Superior temporal gyrus (tissue), 1 donor: ENCODE measurements around the gene CD22.

Experiments
- DNase-seq: peaks from one replicate; pipeline ENCODE4 v3.0.0-alpha.2; 2016; ENCODE audit errors: extremely low spot score

The CD22 gene

GRCh38 chr19:35314031-35314430 lies 15.0 kb upstream of the CD22 start:
- DNase-seq = no peak

DNA sequence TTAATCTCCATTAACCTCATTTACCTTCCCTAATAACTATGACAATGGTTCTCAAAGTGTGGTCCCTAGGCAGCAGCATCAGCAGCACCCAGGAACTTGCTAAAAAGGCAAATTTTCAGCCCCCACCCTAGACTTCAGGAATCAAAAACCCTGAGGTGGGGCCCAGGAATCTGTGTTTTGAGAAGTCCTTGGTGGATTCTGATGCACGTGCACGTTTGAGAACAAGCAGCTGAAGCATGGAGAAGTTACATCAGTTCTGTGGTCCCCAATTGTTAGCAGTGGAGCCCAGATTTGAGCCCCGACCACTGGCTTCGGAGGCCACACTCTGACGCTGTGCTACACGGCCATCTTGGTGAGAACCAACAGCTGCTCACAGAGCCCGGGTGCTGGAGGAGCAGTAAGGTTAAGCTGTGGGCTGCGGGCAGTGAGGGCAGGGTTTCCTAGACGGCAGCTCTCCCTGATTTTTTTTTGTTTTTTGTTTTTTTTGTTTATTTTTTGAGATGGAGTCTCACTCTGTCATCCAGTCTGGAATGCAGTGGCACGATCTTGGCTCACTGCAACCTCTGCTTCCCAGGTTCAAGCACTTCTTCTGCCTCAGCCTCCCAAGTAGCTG lies 14.0 kb upstream of the CD22 start:
- DNase-seq = no peak

DNA sequence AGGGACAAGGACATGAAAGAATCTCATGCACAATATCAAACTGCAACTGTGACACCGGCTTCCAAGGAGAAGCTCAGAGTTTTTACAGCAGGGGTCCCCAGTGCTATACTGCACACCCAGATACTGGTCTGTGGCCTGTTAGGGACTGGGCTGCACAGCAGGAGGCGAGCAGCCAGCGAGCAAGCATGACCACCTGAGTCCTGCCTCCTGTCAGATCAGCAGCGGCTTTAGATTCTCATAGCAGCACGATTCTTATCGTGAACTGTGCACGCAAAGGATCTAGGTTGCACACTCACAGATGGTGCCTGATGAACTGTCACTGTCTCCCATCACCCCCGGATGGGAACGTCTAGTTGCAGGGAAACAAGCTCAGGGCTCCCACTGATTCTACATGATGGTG lies 13.1 kb upstream of the CD22 start:
- DNase-seq = no peak

DNA sequence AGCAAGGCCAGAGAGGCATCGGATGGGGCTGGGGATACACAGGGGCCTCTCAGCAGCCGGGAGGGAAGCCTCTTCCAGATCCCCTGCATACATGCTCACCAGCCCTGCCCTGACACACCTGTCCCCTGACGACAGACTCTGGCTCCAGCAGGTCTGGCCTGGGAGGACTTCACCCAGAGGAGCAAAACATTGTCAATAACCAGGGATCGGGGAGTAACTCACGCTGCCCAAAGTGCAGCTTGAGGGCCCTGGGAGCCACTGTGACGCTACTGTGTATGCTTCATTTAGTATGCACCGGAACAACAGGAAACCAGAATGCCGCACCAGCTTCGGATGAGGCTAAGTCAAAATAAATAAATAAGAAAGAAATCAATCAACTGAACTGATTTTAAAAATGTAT lies 12.4 kb upstream of the CD22 start:
- DNase-seq = no peak

DNA sequence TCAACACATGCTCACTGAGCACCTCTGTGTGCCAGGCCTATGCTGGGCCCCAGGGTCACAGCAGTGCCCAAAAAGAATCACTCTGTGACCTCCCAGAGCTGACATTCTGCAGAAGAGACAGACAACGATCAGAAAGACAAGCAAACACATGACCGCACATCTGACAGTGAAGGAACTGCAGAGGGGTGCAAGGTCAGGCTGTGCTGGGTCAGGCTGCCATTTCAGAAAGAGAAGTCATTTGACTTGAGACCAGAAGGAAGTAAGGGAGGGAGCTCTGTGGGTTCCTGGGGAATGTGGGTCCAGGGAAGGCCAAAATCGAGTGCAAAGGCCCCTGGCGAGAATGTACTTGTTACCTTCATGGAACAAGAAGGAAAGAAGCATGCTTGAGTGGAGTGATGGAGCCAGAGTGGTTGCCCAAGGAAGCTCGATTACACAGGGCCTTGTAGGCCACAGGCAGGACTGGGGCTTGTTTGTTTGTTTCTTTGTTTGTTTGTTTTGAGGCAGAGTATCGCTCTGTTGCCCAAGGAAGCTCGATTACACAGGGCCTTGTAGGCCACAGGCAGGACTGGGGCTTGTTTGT lies 11.4 kb upstream of the CD22 start:
- DNase-seq = no peak

- DNase-seq = peak; percentile 83
Observed at GRCh38 chr19:35318679-35319448, 10.1 kb upstream of the CD22 start.

DNA sequence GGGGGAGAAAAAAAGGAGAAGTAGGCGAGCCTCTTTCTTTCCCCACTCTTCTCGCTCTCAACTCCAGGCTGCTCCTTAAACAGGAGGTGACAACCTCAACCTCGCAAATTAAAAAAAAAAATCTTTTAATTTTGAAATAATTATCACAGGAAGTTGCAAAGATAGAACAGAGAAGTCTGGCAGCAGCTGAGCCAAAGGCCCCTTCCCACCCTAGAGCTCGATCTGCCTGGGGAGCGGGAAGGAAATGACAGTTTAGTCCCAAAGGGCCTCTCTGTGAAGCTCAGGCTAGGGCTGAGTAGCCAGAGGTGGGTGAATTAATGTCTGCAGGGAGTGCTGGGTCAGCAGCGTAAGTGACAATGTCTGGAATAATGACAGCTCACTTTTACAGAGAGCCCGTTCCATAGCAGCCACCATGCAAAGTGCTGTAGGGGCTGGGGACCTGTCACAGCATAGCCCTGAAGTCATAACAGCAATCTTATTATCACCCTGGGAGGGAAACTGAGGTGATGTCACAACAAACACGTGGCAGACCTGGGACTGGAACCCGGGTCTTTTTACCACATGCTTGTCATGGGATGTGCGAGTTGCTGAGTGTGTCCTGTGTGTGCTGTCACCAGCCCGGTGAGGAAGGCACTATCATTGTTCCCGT lies 8.8 kb upstream of the CD22 start:
- DNase-seq = no peak

GRCh38 chr19:35321291-35321690 lies 7.7 kb upstream of the CD22 start:
- DNase-seq = no peak

- DNase-seq = no peak
Observed at GRCh38 chr19:35322014-35322413, 7.0 kb upstream of the CD22 start.

DNA sequence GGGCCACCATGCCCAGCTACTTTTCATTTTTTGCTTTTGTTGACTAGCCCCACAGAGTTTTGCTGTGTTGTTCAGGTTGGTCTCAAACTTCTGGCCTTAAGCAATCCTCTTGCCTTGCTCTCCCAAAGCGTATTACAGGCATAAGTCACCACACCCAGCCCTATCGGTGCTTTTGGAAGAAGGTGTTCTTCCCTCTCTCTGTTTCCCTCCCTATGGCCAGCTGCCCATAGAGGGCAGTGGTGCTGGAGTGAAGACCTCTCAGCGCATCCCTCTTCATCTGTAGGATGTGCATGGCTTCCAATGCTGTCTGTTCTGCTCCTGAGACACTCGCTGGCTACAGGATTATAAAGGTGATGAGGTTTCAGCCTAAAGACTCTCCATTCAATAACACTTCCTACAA lies 1.3 kb upstream of the CD22 start:
- no peak for DNase-seq

- DNase-seq = no peak
Observed at GRCh38 chr19:35329323-35329722, 336 bp downstream of the CD22 start.

DNA sequence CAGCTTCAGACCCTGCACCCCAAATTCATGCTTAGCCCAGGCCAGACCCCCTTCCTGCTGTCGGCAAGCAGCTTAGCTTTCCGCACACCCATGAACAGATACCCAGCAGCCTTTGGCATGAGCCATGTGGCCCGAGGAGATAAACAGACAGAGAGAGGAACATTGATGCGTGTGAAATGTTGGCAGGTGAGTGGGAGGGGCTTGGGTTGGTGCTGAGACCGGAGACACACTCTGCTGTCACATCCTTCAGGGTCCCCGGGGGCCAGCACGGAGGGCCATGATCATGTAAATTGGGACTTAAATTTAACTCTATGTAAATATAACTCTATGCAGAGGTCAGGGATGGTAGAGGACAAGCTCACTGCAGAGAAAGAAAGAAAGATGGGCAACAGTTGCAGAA lies 1.5 kb downstream of the CD22 start:
- DNase-seq = no peak

DNA sequence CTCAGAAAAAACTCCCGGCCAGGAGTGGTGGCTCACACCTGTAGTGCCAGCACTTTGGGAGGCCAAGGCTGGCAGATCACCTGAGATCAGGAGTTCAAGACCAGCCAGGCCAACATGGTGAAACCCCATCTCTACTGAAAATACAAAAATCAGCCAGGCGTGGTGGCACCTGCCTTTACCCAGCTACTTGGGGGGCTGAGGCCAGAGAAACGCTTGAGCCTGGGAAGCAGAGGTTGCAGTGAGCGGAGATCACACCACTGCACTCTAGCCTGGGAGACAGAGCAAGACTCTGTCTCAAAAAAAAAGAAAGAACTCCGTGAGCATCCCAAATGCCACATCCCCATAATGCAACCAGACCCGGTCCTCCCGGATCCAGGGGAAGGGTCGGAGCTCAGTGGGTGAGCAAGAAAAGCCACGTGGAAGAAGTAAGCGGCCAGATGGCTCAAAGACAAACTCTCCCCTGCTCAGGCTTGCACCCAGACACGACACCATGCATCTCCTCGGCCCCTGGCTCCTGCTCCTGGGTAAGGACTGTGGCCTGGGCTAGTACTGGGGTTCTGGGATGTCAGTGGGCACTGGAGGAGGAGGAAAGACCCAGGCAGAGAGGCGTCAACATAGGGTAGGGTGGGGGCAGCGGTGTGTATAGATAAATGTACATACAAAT lies 2.7 kb downstream of the CD22 start:
- DNase-seq = no peak

- no peak for DNase-seq
Observed at GRCh38 chr19:35332817-35333216, 3.8 kb downstream of the CD22 start.

DNA sequence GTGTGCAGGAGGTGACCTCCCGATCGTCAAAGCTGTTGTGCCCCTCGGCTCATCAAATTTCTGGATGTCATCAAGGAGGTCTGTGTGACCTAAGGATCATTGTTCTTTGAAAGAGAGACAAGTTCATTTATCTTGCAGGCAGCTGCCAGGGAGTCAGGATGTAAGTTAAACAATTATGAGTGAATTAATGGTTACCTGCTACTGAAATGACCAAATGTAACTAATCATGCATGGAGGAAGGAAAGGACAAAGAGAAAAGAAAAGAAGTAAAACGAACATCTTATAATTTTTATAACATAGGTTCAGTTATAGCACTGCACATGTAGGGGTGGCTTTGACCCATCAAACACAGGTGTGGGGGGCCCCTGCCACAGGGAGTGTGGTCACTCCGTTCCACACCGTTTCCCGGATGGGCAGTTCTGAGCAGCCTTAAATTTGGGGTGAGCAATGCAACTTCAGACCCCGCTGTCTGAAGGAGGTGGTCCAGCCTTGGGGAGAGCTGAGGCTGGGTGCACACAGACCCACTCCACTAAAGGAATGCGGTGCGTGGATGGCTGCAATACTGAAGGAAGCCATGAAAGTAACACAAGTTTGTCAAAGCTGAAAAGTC lies 5.3 kb downstream of the CD22 start:
- DNase-seq = no peak

GRCh38 chr19:35336166-35336955 lies 7.4 kb downstream of the CD22 start:
- DNase-seq = no peak

DNA sequence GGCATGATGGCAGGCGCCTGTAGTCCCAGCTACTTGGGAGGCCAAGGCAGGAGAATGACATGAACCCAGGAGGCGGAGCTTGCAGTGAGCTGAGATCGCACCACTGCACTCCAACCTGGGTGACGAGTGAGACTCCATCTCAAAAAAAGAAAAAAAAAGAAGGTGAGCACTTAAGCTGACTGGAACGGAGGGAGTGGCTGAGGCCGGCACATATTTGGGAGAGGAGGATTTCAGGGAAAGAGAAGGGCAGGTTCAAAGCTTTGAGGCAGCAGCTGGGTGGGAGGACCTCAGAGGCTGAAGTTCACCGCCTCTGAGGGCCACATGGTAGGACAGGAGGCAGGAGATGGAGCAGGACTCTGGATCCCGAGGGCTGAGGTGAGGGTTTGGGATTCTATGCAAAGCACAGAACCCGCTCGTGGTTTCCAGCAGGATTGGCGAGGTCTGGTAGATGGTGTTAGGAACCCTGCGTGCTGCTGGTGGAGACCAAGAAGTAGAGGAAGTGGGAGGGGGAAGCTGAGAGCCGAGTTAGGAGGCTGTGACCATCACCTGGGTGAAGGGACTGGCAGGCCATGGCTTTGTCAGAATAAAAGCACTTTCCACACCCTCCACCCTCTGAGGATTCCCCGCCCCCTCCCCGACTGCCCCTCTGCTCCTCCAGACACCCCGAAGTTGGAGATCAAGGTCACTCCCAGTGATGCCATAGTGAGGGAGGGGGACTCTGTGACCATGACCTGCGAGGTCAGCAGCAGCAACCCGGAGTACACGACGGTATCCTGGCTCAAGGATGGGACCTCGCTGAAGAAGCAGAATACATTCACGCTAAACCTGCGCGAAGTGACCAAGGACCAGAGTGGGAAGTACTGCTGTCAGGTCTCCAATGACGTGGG lies 8.4 kb downstream of the CD22 start:
- DNase-seq = no peak

DNA sequence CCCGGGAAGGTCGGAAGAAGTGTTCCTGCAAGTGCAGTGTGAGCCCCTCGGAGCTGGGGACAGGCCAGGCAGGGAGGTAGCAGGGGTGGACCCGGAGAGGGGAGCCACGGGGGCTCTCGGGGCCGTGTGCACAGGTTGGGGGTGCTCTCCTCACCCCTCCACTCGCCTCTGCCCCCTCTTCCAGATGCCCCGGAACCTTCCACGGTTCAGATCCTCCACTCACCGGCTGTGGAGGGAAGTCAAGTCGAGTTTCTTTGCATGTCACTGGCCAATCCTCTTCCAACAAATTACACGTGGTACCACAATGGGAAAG lies 9.0 kb downstream of the CD22 start:
- no peak for DNase-seq

- no peak for DNase-seq
Observed at GRCh38 chr19:35340431-35340830, 11.4 kb downstream of the CD22 start.

DNA sequence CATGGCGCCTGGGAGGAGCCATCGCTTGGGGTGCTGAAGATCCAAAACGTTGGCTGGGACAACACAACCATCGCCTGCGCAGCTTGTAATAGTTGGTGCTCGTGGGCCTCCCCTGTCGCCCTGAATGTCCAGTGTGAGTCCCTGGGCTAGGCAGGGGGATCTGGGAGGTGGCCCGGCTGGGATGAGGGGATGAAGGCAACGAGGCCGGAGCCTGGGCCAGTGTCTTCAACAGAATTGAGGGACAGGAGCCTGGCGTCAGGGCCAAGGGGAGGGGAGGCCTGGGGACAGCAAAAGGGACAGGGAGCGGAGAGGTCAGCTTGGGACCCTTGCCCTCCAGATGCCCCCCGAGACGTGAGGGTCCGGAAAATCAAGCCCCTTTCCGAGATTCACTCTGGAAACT lies 12.0 kb downstream of the CD22 start:
- DNase-seq = no peak
